OCI-LY3 (cell line): ENCODE data around the gene SMIM36.

Experiments
- EZH2phosphoT487 ChIP-seq: fragments of 200-600 bp; shearing (Covaris generic); IDR thresholded peaks from 2 replicates; pipeline ENCODE4 v1.6.1; 2018; ENCODE audit warnings: antibody characterized with exemption, mixed run types, low read depth
- TF ChIP-seq, protein P1 (sequence below): fragments of 200-600, 300-600 bp; sonication (generic); IDR thresholded peaks from 2 replicates; pipeline ENCODE4 v1.5.1; 2014; ENCODE audit warnings: antibody characterized with exemption, low read length, low read depth

DNA sequence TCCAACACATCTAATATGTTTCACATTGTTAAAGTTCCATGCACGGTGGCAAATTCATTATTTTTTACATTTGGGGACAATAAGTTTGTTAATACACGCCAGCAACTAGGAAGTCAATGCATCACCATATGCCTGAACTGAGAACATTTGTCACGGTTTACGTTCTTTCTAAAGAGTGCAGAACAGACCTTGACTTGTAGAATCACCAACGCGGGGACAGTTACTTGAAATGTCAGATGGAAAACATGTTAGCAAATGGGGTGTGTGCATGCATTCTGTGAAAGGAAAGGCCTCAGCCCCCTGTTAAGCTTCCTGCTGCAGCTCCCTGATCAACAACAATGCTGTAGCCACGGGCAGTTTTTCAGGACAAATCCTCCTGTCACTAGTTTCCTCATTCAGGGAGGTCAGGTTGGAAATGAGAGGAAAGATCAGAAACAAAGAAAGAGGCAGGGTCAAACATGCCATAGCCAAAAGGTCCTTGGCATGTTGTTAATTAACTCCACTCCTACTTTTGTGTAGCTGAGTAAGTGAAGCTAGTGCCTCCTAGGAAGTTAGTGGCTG is 18.4 kb downstream of the SMIM36 start:
- TF ChIP-seq, protein P1, sequence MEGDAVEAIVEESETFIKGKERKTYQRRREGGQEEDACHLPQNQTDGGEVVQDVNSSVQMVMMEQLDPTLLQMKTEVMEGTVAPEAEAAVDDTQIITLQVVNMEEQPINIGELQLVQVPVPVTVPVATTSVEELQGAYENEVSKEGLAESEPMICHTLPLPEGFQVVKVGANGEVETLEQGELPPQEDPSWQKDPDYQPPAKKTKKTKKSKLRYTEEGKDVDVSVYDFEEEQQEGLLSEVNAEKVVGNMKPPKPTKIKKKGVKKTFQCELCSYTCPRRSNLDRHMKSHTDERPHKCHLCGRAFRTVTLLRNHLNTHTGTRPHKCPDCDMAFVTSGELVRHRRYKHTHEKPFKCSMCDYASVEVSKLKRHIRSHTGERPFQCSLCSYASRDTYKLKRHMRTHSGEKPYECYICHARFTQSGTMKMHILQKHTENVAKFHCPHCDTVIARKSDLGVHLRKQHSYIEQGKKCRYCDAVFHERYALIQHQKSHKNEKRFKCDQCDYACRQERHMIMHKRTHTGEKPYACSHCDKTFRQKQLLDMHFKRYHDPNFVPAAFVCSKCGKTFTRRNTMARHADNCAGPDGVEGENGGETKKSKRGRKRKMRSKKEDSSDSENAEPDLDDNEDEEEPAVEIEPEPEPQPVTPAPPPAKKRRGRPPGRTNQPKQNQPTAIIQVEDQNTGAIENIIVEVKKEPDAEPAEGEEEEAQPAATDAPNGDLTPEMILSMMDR: no peak
- TF ChIP-seq EZH2phosphoT487: no peak
